Colon (tissue), 2 donors: Measurements from ENCODE around the gene NR1H4.
"Not testable (repeated sequence)": the region's sequence is repeated elsewhere in the genome, so short reads cannot be mapped to it uniquely, and the experiment has no call there.

Experiments
- FAIRE-seq: peaks from 2 replicates; lab custom pipeline; 2012; peaks lifted over from hg19 to GRCh38; lab: Jason Lieb, UNC
- donor health status: control.
- donor health status: control.

NR1H4 gene

GRCh38 chr12:100473716-100474150 lies at the start of gene NR1H4:
Gene NR1H4 (plus strand): TSS chr12:100473866. CDS start chr12:100493324, 19,458 bp downstream.
- no peak for FAIRE-seq

GRCh38 chr12:100426145-100426544 lies 47.5 kb upstream of the NR1H4 start:
- no peak for FAIRE-seq

GRCh38 chr12:100427078-100427477 lies 46.6 kb upstream of the NR1H4 start:
- FAIRE-seq, result no peak

- not testable (repeated sequence) for FAIRE-seq
Measured at GRCh38 chr12:100430251-100430650, 43.4 kb upstream of the NR1H4 start.

GRCh38 chr12:100433701-100434100 lies 40.0 kb upstream of the NR1H4 start:
- no peak for FAIRE-seq

- FAIRE-seq, result no peak
Measured at GRCh38 chr12:100434177-100434576, 39.5 kb upstream of the NR1H4 start.

- FAIRE-seq, result no peak
Measured at GRCh38 chr12:100435957-100436356, 37.7 kb upstream of the NR1H4 start.

GRCh38 chr12:100437038-100437841 lies 36.4 kb upstream of the NR1H4 start:
- FAIRE-seq, result no peak

- FAIRE-seq, result no peak
Measured at GRCh38 chr12:100439797-100440196, 33.9 kb upstream of the NR1H4 start.

GRCh38 chr12:100442403-100442802 lies 31.3 kb upstream of the NR1H4 start:
- FAIRE-seq, result no peak

GRCh38 chr12:100443434-100443833 lies 30.2 kb upstream of the NR1H4 start:
- FAIRE-seq, result no peak

GRCh38 chr12:100445081-100445481 lies 28.6 kb upstream of the NR1H4 start:
- no peak for FAIRE-seq

GRCh38 chr12:100447381-100447780 lies 26.3 kb upstream of the NR1H4 start:
- no peak for FAIRE-seq

GRCh38 chr12:100448656-100449055 lies 25.0 kb upstream of the NR1H4 start:
- FAIRE-seq, result no peak

- FAIRE-seq, result no peak
Measured at GRCh38 chr12:100450735-100451134, 22.9 kb upstream of the NR1H4 start.

- no peak for FAIRE-seq
Measured at GRCh38 chr12:100453951-100454350, 19.7 kb upstream of the NR1H4 start.

- FAIRE-seq, result no peak
Measured at GRCh38 chr12:100455896-100456295, 17.8 kb upstream of the NR1H4 start.

GRCh38 chr12:100458191-100458590 lies 15.5 kb upstream of the NR1H4 start:
- FAIRE-seq, result no peak

- no peak for FAIRE-seq
Measured at GRCh38 chr12:100460702-100461101, 13.0 kb upstream of the NR1H4 start.

GRCh38 chr12:100461330-100461973 lies 12.2 kb upstream of the NR1H4 start:
- FAIRE-seq, result no peak

- no peak for FAIRE-seq
Measured at GRCh38 chr12:100463661-100464060, 10.0 kb upstream of the NR1H4 start.

- FAIRE-seq, result no peak
Measured at GRCh38 chr12:100464529-100464928, 9.1 kb upstream of the NR1H4 start.

GRCh38 chr12:100468126-100468525 lies 5.5 kb upstream of the NR1H4 start:
- no peak for FAIRE-seq

- FAIRE-seq, result no peak
Measured at GRCh38 chr12:100472325-100472724, 1.3 kb upstream of the NR1H4 start.
